K562 (cell line): ENCODE results near the gene ZNF513. TPM values are rescaled to one million over a fixed set of nuclear protein-coding genes. Genes with fewer than 3 reads are reported as not detected.
A peak's percentile ranks its signal among the peaks of the same experiment; 100 is the strongest.

Experiments used
- ATF1 ChIP-seq, 2 experiments: fragments of 450-650 bp in 1 of 2; IDR thresholded peaks; 2 replicates each; pipeline ENCODE4 v1.6.1; 2016; ENCODE audit warnings: missing compliant biosample characterization in 1 of 2, missing genetic modification characterization in 1 of 2
- CREB1 ChIP-seq, 2 experiments: sonication (generic) in 1 of 2; formaldehyde crosslinking in 1 of 2; IDR thresholded peaks; 2 replicates each; pipeline versions ENCODE4 v1.6.1 to v1.8.0; 2012 to 2022; ENCODE audit warnings: inconsistent platforms in 1 of 2, mild to moderate bottlenecking in 1 of 2, missing genetic modification reagents in 1 of 2, moderate library complexity in 1 of 2
- ETS2 ChIP-seq: IDR thresholded peaks from 2 replicates; pipeline ENCODE4 v1.6.1; 2016; ENCODE audit warnings: borderline replicate concordance, missing genetic modification characterization, mild to moderate bottlenecking, moderate library complexity, missing compliant biosample characterization; ENCODE audit not compliant: poor library complexity, severe bottlenecking
- HDAC8 ChIP-seq: fragments of 450-650 bp; IDR thresholded peaks from 2 replicates; pipeline ENCODE4 v1.6.1; 2016; ENCODE audit warnings: mild to moderate bottlenecking, missing genetic modification characterization, moderate library complexity, missing compliant biosample characterization
- HMGN3 ChIP-seq: IDR thresholded peaks from 2 replicates; pipeline ENCODE4 v1.6.1; 2011; ENCODE audit warnings: borderline replicate concordance, low read depth, mild to moderate bottlenecking, mixed read lengths, low read length; ENCODE audit not compliant: insufficient read length; ENCODE audit errors: extremely low read depth
- HNRNPLL ChIP-seq: fragments of 200-400 bp; formaldehyde crosslinking; IDR thresholded peaks from 2 replicates; pipeline ENCODE4 v1.6.1; 2017; ENCODE audit warnings: low read length, low read depth, mild to moderate bottlenecking; ENCODE audit not compliant: poor library complexity, severe bottlenecking
- L3MBTL2 ChIP-seq: fragments of 450-650 bp; IDR thresholded peaks from 2 replicates; pipeline ENCODE4 v1.6.1; 2016; ENCODE audit warnings: mild to moderate bottlenecking, moderate library complexity
- NRF1 ChIP-seq, 2 experiments: fragments of 450-650 bp; IDR thresholded peaks in 1 of 2; conservative IDR thresholded peaks in 1 of 2; 2 replicates each; pipeline ENCODE4 v1.6.1; 2014; ENCODE audit warnings: mild to moderate bottlenecking in 2 of 2
- PHF20 ChIP-seq: fragments of 450-650 bp; IDR thresholded peaks from 2 replicates; pipeline ENCODE4 v1.6.1; 2018; ENCODE audit not compliant: partially characterized antibody
- PHTF2 ChIP-seq: fragments of 250-450 bp; sonication (Bioruptor Pico); IDR thresholded peaks from 2 replicates; pipeline ENCODE4 v1.5.0; 2021; ENCODE audit warnings: mild to moderate bottlenecking
- TCF7 ChIP-seq: sonication (generic); IDR thresholded peaks from 2 replicates; pipeline ENCODE4 v1.6.1; 2016; ENCODE audit warnings: antibody characterized with exemption, borderline replicate concordance
- TEAD4 ChIP-seq, 2 experiments: sonication (generic) in 1 of 2; formaldehyde crosslinking in 1 of 2; IDR thresholded peaks; 2 replicates each; pipeline versions ENCODE4 v1.6.1 to v1.8.0; 2012 to 2022; ENCODE audit warnings: borderline replicate concordance in 1 of 2, inconsistent platforms in 1 of 2, low read length in 1 of 2, mild to moderate bottlenecking in 1 of 2, missing genetic modification reagents in 1 of 2
- polyA plus RNA-seq, 8 experiments: library from polyadenylated mRNA; depleted of rRNA in 4 of 8; stranded (reverse) in 5 of 8; unstranded in 3 of 8; fragments of >200 nt; fragmentation: Nextera tagmentation in 2 of 8; fragmentation: Illumina TruSeq in 1 of 8; extraction: Ambion mirVana in 2 of 8; extraction: Trizol in 1 of 8; gene quantifications; 2 replicates each; pipeline versions ENCODE4 v1.2.1 to v1.2.3, GENCODE V29; 2011 to 2014; ENCODE audit warnings: inconsistent platforms in 1 of 8, missing spikeins in 1 of 8
- total RNA-seq, 7 experiments: library from RNA; depleted of rRNA in 6 of 7; stranded (reverse); fragments of >200 nt in 6 of 7; fragmentation: Illumina TruSeq in 2 of 7; extraction: Trizol in 2 of 7; gene quantifications; 2 replicates each; pipeline versions ENCODE4 v1.2.1 to v1.2.3, GENCODE V29; 2011 to 2021; ENCODE audit warnings: low replicate concordance in 1 of 7
- TF ChIP-seq, protein P1 (sequence below): IDR thresholded peaks from 3 replicates; pipeline ENCODE4 v1.6.1; 2011; ENCODE audit warnings: borderline replicate concordance, mild to moderate bottlenecking; ENCODE audit not compliant: insufficient read length, insufficient read depth
- TF ChIP-seq, protein P2 (sequence below): sonication (generic); formaldehyde crosslinking; IDR thresholded peaks from 2 replicates; pipeline ENCODE4 v1.8.1; 2023; ENCODE audit warnings: missing genetic modification reagents, mild to moderate bottlenecking, borderline replicate concordance
- TF ChIP-seq, protein P3 (sequence below): sonication (generic); formaldehyde crosslinking; IDR thresholded peaks from 2 replicates; pipeline ENCODE4 v1.8.1; 2022; ENCODE audit warnings: missing genetic modification reagents
- TF ChIP-seq, protein P4 (sequence below): fragments of 450-650 bp; IDR thresholded peaks from 2 replicates; pipeline ENCODE4 v1.6.1; 2016; ENCODE audit warnings: borderline replicate concordance

ZNF513 gene
- total and polyA plus RNA-seq, 9 of the 15 experiments (the other 6 are each of a cell fraction or from before 2014, with no cell fraction given), result 0.04 to 13.6 (median 4.4) TPM

DNA sequence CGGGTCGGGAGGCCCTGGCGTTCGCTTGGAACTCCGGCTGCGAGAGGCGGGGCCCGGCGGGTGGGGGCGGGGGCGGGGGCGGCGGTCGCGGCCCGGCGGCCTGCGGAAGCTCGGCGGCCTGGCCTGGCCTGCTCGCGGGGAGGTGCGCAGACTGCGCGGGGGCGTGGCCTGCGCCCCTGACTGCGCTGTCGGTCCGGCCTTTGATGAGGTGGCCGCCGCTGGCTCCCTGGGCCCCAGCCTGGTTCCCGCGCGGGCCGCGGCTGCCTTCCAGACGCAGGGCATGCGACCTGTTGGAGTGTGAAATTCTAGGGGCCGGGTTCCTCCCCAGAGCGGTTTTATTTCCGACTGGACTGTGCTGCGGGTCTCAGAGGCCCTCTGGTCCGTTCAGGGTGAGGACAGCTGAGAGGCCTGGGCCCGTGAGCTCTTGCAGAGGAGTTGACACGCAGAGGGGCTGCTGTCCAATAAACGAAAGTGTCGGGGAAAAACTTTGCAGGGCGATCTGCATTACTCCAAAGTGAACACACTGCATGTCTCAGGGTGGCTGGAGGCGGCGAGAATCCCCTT, 48.5 kb upstream of the ZNF513 start (continued):
- TF ChIP-seq HMGN3 (peak; percentile 20), HDAC8 (no peak), HNRNPLL (peak; percentile 92), PHF20 (no peak), TEAD4 (IDR thresholded peaks at IDR 0.05; ENCODE audit: low read length) (no peak), TEAD4 (CRISPR knock-in tag; IDR thresholded peaks at IDR 0.05; ENCODE audit: borderline replicate concordance) (no peak), ATF1 (CRISPR knock-in tag; IDR thresholded peaks at IDR 0.05) (no peak), ATF1 (tag; IDR thresholded peaks at IDR 0.05) (no peak; the same call in 1 of the 2 replicates), TCF7 (peak; percentile 94), NRF1 (conservative IDR thresholded peaks at IDR 0.05 in 1 of 2, IDR thresholded peaks at IDR 0.05 in 1 of 2) (peak; percentile 91 to 92), PHTF2 (CRISPR knock-in tag) (no peak), CREB1 (IDR thresholded peaks at IDR 0.05) (peak; percentile 33; the same call in 1 of the 2 replicates), CREB1 (CRISPR knock-in tag; IDR thresholded peaks at IDR 0.05) (peak; percentile 12; the same call in 1 of the 2 replicates), L3MBTL2 (peak; percentile 65), ETS2 (no peak)
- TF ChIP-seq, protein P1, sequence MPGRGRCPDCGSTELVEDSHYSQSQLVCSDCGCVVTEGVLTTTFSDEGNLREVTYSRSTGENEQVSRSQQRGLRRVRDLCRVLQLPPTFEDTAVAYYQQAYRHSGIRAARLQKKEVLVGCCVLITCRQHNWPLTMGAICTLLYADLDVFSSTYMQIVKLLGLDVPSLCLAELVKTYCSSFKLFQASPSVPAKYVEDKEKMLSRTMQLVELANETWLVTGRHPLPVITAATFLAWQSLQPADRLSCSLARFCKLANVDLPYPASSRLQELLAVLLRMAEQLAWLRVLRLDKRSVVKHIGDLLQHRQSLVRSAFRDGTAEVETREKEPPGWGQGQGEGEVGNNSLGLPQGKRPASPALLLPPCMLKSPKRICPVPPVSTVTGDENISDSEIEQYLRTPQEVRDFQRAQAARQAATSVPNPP, result no peak
- TF ChIP-seq, protein P2, sequence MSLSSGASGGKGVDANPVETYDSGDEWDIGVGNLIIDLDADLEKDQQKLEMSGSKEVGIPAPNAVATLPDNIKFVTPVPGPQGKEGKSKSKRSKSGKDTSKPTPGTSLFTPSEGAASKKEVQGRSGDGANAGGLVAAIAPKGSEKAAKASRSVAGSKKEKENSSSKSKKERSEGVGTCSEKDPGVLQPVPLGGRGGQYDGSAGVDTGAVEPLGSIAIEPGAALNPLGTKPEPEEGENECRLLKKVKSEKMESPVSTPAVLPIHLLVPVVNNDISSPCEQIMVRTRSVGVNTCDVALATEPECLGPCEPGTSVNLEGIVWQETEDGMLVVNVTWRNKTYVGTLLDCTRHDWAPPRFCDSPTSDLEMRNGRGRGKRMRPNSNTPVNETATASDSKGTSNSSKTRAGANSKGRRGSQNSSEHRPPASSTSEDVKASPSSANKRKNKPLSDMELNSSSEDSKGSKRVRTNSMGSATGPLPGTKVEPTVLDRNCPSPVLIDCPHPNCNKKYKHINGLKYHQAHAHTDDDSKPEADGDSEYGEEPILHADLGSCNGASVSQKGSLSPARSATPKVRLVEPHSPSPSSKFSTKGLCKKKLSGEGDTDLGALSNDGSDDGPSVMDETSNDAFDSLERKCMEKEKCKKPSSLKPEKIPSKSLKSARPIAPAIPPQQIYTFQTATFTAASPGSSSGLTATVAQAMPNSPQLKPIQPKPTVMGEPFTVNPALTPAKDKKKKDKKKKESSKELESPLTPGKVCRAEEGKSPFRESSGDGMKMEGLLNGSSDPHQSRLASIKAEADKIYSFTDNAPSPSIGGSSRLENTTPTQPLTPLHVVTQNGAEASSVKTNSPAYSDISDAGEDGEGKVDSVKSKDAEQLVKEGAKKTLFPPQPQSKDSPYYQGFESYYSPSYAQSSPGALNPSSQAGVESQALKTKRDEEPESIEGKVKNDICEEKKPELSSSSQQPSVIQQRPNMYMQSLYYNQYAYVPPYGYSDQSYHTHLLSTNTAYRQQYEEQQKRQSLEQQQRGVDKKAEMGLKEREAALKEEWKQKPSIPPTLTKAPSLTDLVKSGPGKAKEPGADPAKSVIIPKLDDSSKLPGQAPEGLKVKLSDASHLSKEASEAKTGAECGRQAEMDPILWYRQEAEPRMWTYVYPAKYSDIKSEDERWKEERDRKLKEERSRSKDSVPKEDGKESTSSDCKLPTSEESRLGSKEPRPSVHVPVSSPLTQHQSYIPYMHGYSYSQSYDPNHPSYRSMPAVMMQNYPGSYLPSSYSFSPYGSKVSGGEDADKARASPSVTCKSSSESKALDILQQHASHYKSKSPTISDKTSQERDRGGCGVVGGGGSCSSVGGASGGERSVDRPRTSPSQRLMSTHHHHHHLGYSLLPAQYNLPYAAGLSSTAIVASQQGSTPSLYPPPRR, result no peak; the same call in 1 of the 2 replicates
- TF ChIP-seq, protein P3, sequence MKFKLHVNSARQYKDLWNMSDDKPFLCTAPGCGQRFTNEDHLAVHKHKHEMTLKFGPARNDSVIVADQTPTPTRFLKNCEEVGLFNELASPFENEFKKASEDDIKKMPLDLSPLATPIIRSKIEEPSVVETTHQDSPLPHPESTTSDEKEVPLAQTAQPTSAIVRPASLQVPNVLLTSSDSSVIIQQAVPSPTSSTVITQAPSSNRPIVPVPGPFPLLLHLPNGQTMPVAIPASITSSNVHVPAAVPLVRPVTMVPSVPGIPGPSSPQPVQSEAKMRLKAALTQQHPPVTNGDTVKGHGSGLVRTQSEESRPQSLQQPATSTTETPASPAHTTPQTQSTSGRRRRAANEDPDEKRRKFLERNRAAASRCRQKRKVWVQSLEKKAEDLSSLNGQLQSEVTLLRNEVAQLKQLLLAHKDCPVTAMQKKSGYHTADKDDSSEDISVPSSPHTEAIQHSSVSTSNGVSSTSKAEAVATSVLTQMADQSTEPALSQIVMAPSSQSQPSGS, result no peak
- TF ChIP-seq, protein P4, sequence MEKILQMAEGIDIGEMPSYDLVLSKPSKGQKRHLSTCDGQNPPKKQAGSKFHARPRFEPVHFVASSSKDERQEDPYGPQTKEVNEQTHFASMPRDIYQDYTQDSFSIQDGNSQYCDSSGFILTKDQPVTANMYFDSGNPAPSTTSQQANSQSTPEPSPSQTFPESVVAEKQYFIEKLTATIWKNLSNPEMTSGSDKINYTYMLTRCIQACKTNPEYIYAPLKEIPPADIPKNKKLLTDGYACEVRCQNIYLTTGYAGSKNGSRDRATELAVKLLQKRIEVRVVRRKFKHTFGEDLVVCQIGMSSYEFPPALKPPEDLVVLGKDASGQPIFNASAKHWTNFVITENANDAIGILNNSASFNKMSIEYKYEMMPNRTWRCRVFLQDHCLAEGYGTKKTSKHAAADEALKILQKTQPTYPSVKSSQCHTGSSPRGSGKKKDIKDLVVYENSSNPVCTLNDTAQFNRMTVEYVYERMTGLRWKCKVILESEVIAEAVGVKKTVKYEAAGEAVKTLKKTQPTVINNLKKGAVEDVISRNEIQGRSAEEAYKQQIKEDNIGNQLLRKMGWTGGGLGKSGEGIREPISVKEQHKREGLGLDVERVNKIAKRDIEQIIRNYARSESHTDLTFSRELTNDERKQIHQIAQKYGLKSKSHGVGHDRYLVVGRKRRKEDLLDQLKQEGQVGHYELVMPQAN, result peak; percentile 43; the same call in 1 of the 2 replicates
